Measurements from ENCODE around the gene SPEF2. TPM values are rescaled to one million over a fixed set of nuclear protein-coding genes. Genes with fewer than 3 reads are reported as not detected.

The SPEF2 gene
- total RNA-seq, 4 donors from 2014 or later = 6.3 to 15.2 (median 8.5) TPM

DNA sequence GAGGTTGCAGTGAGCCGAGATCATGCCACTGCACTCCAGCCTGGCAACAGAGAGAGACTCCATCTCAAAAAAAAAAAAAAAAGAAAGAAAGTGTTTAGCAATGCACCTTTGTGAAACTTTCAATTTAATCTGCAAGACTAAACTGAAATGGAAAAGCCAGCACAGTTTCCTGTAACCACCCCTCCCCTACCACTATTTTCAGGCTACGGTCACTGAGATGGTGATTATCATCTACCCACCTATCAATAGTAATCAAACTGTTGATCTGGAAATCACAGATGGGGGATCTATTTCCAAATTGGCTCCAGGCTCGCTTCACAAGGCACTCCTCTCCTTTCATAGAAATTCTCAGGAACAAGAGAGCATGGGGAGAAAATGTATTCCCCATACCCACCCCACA is 208.4 kb downstream of the SPEF2 start:
- TF ChIP-seq, protein P1, sequence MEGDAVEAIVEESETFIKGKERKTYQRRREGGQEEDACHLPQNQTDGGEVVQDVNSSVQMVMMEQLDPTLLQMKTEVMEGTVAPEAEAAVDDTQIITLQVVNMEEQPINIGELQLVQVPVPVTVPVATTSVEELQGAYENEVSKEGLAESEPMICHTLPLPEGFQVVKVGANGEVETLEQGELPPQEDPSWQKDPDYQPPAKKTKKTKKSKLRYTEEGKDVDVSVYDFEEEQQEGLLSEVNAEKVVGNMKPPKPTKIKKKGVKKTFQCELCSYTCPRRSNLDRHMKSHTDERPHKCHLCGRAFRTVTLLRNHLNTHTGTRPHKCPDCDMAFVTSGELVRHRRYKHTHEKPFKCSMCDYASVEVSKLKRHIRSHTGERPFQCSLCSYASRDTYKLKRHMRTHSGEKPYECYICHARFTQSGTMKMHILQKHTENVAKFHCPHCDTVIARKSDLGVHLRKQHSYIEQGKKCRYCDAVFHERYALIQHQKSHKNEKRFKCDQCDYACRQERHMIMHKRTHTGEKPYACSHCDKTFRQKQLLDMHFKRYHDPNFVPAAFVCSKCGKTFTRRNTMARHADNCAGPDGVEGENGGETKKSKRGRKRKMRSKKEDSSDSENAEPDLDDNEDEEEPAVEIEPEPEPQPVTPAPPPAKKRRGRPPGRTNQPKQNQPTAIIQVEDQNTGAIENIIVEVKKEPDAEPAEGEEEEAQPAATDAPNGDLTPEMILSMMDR (IDR thresholded peaks at IDR 0.05; ENCODE audit: low read depth) = no peak

DNA sequence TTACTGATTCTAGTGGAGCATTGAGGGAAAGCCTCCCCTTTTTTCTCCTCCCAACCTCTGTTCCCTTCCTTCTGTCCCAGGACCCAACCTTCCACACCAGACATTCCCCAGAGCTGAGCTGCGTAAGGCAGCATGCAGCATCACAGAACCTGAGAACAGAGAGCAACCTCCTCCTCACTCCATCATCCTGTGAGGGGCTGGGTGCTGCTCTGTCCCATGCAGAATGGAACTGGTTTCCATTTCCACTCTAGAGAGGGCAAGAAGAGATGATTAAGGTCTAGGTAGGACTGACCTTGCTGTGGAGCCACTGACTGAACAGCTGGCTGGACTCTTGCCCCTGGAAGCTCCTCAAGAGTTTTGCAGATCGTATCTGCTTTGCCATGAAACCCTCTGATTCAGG is 208.9 kb downstream of the SPEF2 start:
- TF ChIP-seq, protein P1 (IDR thresholded peaks at IDR 0.05; ENCODE audit: low read depth) = no peak

DNA sequence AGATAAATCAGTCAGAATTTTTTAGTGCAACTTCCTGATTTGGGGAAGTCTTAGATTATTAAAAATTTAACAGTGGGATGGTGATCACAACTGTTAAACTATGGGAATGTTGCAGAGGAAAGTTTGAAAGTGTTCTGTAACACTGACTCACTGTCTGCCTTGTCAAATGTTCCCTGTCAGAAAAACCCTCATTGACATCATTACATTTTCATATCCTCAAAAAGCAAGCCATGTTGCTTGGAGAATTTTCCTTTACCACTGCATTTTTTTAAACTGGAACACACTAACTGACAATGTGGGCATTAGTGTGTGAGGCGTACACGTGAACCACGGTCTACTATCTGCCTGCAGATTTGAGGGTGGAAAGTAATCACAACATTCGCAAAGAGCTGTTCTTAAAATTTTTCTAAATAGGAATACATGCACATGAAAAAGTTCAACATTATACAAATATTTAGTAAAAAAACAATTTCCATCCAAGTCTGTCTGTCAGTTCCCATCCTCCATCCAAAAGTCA is 210.5 kb downstream of the SPEF2 start:
- TF ChIP-seq, protein P1 (IDR thresholded peaks at IDR 0.05; ENCODE audit: low read depth) = no peak

DNA sequence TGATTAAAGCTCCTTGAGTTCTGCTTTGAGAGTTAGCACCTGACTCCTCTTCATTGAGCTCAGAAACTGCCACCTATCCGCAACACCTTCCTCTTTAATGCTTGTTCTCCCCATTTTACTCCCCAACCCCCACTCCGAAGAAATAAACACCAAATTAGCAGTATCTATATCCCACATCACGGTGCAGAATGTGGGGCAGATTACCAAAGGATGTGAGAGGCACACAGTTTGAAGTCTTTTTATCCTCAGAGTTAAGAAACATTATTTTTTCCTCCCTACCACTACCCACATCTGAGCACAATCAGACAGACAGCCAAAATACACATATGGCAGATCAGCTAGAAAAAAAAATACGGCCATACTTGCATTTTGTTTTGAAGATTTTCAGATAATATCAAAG is 212.9 kb downstream of the SPEF2 start:
- TF ChIP-seq, protein P1 (IDR thresholded peaks at IDR 0.05; ENCODE audit: low read depth) = no peak

DNA sequence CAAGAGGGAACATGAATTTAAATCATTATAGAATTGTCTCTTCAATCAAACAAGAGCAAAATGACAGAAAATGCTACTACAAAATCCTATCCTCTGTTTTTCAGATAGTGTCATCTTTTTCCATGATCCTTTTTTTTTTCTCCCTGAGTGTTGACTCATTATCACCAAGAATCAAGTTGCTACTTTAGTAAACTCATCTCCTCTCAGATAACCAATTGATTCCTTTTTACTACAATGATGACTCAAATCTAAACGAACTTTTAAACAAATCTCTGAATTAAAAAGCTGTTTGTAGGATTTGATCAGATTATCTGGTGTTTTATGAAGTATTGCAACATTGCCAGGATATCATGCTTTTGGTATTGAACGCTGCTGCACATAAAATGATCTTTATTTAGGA is 215.1 kb downstream of the SPEF2 start:
- TF ChIP-seq, protein P1 (IDR thresholded peaks at IDR 0.05; ENCODE audit: low read depth) = no peak

DNA sequence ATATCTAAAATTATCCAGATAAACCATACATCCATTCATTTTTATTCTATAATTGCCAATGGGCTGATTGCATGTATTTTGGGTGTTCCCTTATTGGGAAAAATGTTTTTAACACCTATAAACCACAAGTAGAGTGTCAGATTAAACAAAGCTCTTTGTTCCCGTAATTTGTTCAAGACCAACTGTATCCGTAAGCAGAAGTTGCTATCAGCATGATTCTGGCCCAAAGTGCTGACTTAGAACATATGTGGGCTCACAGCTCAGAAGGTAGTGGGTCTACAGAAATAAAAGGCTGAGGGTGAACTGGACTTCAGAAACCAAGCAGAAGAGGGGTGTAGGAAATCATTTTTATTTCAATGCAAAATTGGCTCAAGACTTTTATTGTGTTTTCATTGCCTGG is 215.6 kb downstream of the SPEF2 start:
- TF ChIP-seq, protein P1 (IDR thresholded peaks at IDR 0.05; ENCODE audit: low read depth) = no peak

DNA sequence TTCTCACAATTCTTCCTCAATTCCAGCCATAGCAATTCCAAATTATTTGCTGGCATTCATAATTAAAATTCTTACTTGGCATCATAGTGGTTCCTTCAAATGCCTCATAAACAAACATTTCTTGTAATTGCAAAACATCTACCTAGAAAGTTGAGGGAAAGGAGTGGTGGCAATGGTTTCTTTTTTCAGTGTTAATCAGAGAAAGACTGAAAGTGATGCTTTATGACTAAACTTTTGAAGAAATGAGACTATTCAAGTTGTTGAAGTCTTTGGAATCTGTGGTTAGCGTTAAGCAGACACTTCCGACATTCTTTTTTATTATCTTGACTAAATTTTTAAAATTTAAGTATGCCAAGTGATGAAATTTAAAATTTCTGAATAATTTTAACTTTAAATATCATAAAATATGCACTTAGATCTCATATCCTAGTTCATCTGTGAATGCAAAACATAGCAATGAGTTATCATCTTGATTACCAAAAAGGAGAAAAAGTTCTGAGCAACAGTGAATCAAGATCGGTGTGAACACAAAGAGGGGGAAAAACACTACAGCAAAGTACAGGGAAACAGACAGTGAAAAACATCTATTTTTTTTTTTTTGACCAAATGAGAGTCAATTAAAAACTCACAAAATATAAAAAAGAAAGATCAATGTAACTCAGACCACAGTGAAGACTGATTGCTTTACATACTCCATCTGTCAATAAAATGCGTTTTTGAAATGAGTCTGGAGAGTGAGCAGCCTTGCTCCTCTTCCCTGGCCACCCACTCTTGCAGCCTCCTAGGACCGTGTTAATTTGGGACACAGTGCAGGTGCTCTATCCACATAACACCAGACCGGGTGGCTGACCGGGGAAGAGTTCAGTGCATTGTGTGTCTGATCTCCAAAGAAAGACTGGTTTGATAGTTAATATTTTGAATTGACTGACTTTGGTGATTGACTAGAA is 218.4 kb downstream of the SPEF2 start:
- TF ChIP-seq, protein P1 (IDR thresholded peaks at IDR 0.05; ENCODE audit: low read depth) = no peak

All from subcutaneous adipose tissue (tissue), 4 donors.